Stimulated activated CD4-positive, alpha-beta T cell treated with anti-CD3 and anti-CD28 coated beads, Interleukin-2, amount 100 ng/mL, for 4 hours (primary cell): Measurements from ENCODE around the gene PSMC5.
"Not testable (repeated sequence)": the region's sequence is repeated elsewhere in the genome, so short reads cannot be mapped to it uniquely, and the experiment has no call there.

Experiments
- DNase-seq: peaks from one replicate; pipeline ENCODE4 v3.0.0-alpha.2; 2020; ENCODE audit warnings: low read depth

The PSMC5 gene

GRCh38 chr17:63840591-63841349 is 13.5 kb downstream of the PSMC5 start:
- DNase-seq: no peak

- DNase-seq: no peak
Measured at GRCh38 chr17:63841350-63842172, 14.3 kb downstream of the PSMC5 start.

- no peak for DNase-seq
Measured at GRCh38 chr17:63842173-63842539, 14.9 kb downstream of the PSMC5 start.

- peak; percentile 99 for DNase-seq
Measured at GRCh38 chr17:63842540-63843386, 15.5 kb downstream of the PSMC5 start, which contains the start of gene SMARCD2. Gene SMARCD2, minus strand, starts transcription at chr17:63842685. Its CDS starts 11 bp downstream, at chr17:63842674.

- DNase-seq: not testable (repeated sequence)
Measured at GRCh38 chr17:63843387-63843888, 16.2 kb downstream of the PSMC5 start.

- DNase-seq: no peak
Measured at GRCh38 chr17:63843910-63844677, 16.9 kb downstream of the PSMC5 start.

DNA sequence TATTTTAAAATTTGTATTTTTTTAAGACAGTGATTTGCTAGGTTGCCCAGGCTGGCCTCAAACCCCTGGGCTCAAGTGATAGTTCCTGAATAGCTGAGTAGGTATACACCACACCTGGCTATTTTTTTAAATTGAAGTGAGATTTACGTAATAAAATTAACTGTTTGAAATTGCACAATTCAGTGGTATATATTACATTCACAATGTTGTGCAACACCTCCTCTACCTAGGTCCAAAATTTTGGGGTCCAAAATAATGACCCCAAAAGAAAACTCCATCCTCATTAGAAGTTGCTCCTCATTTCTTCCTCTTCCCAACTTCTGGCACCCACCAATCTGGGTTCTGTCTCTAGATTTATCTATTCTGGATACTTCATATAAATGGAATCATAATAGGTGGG is 18.3 kb downstream of the PSMC5 start:
- DNase-seq: no peak

DNA sequence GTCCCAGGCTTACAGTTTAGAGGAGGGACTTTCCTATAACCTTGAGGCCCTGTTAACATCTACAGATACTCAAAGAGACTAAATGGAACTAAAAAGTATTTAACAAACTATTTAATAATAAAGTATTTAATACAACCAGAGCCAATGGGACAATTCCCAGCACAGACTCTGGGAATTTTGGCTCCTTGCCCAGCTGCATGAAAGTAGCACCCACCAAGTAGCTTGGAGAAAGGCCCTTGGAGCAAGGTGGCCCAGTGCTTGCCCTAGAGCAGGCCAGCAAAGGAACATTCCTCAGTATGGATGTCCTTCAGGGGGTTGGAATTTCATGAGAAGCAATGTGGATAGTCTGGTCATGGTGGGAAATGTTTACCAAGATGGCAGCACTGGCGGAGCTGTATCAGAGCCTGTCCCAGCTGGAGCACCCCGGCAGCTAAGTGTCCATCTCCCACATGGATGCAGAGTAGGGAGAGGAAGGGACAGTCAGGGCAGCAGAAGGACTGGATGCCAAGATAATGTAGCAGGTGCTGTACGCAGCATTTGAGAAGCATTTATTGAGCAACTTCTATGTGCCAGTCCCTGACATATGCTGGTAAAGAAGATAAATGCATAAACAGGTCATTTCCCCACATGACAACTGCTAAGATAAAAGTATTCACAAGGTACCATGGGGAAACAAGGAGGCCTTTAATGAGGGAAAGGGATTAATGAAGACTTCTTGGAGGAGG is 20.5 kb downstream of the PSMC5 start:
- no peak for DNase-seq

DNA sequence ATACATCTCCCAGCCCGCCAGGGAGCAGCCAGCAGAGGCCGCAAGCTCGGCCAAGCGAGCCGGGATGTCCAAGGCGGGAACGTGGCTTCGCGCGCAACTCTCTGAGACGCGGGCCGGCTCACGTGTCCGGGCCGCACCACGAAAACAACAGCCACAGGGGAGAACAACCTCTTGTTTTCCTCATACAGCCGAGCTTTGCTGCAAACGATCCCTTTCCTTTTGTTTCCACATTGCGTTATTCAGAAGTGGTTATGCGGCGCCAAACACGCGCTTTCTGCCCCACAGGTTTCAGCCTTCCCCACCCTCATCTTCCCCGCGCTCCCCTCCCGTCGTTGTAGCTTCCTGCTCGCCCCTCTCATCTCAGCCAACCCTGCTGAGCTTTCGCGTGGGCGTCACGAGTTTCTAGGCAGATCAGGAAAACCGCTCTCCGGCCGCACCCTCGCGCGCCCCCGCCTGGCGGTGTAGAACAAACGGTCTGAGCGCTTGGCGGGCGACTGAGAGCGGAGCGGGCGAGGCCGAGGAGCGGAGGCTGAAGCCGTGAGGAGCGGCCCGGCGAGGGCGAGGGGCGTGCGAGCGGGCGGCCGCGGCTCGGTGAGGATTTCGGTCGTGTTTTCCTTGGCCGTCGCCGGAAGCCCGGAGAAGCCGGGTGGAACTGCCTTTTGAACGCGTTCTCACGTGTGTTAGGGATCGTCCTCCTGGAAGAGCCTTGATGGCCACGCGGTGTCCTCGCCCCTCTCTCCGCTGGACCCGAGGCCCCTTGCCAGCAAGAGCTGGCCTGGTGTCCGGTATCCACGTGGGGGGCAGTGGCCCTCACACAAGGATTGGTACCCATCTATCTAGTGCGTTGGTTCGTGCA is 21.8 kb downstream of the PSMC5 start:
- peak; percentile 94 for DNase-seq

DNA sequence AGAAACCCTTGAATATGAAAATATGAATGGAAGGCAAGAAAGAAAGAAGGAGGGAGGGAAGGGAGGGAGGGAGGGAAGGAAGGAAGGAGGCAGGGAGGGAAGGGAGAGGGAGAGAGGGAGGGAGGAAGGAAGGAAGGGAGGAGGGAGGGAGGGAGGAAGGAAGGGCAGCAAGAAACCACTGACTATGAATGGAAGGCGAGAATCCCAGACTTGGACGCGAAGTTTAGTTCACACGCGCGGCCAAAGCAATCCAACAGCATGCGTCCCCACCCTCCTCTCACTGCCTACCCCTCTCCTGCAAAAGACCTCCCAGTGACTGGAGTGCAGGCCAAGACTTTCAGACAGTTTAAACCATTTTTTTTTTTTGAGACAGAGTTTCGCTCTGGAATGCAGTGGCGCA is 23.2 kb downstream of the PSMC5 start:
- no peak for DNase-seq

DNA sequence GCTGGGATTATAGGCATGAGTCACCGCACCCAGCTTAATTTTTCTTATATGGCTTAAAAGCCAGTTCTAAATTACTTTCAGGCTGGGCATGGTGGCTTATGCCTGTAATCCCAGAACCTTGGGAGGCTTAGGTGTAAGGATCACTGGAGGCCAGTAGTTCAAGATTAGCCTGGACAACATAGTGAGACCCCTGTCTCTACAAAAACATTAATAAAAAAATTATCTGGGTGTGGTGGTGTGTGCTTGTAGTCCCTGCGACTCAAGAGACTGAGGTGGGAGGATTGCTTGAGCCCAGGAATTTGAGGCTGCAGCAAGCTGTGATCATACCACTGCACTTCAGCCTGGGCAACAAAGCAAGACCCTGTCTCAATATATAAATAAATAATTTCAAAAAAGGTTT is 26.0 kb downstream of the PSMC5 start:
- DNase-seq: no peak

DNA sequence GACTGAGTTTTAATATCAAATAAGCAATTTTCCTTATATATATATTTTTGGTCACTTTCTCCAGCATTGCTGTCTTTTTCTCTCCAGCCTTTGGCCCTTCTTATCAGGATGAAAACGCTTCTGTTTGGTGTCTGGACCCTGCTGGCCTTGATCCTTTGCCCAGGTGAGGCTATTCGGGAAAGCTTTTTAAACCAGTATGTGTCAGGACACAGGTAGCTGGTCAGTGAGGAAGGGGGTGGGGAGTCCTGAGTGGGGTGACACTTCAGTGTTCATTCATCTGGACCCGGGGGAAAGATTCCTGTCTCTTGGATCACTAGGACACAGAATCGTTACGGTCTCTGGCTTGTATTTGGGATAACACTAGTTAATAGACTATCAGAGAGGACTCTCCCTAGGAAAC is 27.5 kb downstream of the PSMC5 start:
- DNase-seq: no peak

DNA sequence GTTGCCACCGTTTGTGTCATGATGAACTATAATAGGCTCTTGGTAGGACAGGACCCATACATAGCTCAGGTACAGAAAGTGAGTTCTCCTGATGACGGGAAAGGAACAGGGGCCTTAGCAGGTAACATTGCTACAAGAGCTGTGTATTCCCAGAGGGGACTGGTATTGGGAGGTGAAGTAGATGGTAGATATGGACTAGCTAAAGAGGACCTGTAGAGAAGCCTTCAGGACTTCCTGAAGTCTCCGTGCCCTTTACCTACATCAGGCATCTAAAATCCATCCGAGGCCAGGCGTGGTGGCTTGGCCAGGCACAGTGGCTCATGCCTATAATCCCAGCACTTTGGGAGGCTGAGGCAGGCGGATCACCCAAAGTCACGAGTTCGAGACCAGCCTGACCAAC is 28.0 kb downstream of the PSMC5 start:
- DNase-seq: no peak

- not testable (repeated sequence) for DNase-seq
Measured at GRCh38 chr17:63856425-63856824, 29.2 kb downstream of the PSMC5 start.

GRCh38 chr17:63859257-63859656 is 32.0 kb downstream of the PSMC5 start:
- no peak for DNase-seq

DNA sequence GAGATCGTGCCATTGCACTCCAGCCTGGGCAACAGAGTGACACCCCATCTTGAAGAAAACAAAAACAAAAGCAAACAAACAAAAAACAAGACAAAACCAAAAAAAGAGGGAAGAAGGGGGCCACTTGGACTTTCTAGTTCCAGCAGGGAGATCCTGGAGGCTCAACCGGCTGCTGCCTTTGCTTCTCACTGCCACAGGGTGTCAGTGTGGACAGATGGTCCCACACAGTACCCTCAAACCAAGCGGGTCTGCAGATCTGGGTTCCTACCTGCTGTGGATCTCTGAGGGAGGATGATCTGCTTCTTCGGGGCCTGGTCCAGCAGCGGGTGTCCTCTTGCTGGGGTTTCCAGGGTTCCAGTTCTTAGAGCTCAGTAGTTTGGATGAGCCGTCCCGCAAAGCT is 39.4 kb downstream of the PSMC5 start:
- DNase-seq: not testable (repeated sequence)

- not testable (repeated sequence) for DNase-seq
Measured at GRCh38 chr17:63869491-63870291, 42.5 kb downstream of the PSMC5 start.

GRCh38 chr17:63870292-63870665 is 43.0 kb downstream of the PSMC5 start:
- not testable (repeated sequence) for DNase-seq
